T-helper 9 cell (primary cell): ENCODE data around the gene DYRK1A.

ENCODE experiments used
- DNase-seq: peaks from one replicate; pipeline ENCODE4 v3.0.0-alpha.2; 2020

Gene DYRK1A

DNA sequence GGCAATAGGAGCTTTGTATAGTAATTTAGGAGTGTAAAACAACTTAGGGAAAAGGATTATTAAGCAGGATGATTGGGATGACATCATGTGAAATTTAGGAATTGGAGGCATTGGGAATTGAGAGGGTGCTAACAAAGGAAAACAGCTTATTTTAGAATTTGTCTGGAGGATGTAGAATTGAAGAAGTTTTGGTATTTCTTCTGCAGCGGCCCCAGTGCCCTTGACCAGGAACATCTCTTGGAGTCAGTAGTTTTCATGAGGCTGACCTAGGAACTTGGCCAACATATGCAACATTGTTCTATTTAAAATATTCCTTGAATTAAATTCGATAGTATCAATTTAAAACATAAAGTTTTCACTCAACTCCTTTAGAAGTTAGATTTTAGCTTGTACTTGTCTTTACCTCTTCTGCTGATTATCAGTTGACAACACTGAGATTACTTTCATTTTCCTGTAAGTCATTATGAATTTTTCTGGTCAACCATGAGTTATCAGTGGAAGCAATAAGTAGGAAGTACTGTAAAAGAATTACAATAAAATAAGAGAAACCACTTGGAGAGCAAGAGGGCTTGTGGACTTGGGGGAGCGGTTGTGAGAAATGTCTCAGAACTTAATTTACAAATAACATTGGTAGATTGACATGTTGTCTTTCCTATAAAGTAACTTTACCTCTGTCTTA lies 52.8 kb downstream of the DYRK1A start:
- no peak for DNase-seq

DNA sequence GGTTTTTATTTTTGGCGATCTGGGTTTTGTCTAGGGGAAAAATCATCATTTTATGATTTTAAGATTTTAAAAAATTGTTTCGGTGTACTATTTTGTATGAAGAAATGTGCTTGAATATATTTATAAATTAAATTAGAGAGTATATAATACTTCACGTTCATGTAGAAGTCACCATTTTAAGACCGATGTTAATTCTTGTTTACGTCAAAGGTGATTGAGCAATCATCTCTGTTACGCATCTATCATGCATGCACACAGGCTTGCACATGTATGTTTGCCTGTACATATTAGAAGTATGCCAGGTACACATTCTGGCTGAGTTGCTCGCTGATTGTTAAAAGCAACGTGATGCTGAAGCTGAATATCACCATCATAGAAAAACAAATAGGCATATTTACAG lies 54.7 kb downstream of the DYRK1A start:
- DNase-seq, result no peak

DNA sequence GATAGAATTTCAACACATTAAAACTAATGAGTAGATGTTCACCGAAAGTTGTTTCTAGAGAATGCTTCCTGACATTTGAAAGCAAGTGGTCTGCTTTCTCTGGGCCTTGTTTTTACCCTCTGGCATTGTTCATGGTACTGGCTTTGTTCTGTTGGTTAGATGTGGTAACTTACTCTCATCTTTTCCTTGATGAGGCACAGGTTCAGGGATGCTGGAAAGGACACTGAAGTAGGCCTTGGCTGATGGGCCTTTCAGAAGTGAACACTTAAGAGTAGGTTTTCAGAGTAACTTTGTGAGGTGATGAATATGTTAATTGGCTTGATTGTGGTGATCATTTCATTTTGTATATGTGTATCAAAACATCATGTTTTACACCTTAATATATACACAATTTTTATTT lies 55.8 kb downstream of the DYRK1A start:
- DNase-seq, result no peak

DNA sequence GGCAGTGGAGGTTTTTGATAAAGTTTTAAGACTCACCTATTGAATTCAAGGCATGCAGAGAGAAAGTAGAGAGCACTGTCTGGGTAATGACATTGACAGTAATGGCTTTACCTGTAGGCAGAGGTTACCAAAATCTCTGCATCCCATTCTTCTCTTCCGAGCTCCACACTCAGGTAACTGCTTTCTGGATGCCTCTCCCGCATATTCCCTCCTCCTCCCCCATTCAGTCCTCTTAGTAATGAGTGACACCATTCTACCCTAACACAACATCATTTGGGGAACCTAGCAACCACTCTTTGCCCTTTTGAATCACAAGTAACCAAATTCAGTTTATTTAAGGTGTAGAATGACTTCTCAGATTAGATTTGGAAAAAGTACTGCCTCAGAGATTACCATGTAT lies 56.5 kb downstream of the DYRK1A start:
- no peak for DNase-seq

DNA sequence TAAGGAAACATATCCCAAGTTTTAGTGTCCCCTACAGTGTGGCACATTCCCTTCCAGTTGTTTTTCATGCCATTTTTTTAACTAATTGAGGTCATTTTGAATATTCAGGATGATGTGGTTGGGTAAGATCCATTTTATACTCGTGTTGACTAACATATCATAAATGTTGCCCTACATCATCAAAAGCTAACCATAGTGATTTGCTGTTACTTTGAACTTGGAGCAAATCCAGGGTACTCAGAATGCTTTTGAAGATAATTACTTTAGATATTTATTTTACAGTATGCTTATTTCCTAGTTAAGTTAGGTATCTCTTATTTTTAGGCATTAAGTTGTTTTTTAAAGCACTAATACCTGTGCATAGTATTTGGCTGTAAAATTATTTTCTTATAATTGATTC lies 57.8 kb downstream of the DYRK1A start:
- DNase-seq, result no peak

DNA sequence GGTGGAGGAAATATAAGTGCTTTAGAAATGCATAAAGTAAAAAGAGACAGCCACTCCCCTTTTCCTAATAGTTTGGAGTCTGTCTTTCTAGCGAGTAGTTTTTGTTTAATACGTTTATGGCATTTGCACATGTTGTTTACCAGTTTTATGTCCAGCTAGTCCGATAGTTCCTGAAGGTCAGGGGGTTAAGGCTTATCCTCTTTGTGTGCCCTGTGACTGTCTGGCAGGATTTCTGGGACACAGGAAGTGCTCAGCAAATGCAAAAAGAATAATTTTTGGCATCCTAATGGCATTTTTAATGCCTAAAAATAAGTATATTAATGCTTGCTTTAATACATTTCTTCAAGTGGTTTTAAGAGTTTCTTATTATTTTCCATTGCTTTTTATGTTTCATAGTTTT lies 58.4 kb downstream of the DYRK1A start:
- no peak for DNase-seq

DNA sequence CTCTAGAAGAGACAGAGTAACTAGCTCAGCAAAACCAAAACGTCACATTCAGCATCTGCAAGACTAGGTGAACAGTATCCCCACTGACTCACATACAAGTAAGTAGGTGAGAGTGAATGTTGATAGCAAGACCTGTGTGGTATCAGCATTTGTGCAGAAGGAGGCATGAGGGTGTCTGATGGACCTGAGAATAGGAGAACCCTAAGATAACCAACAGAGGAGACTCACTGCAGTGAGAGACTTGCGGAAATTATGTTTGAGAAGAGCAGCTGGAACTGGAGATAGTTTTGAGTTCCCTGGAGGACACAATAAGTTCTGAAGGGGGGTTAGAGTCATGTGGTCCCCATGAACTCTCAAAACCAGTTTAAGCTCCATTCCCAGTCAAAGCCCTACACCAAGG lies 59.1 kb downstream of the DYRK1A start:
- no peak for DNase-seq

DNA sequence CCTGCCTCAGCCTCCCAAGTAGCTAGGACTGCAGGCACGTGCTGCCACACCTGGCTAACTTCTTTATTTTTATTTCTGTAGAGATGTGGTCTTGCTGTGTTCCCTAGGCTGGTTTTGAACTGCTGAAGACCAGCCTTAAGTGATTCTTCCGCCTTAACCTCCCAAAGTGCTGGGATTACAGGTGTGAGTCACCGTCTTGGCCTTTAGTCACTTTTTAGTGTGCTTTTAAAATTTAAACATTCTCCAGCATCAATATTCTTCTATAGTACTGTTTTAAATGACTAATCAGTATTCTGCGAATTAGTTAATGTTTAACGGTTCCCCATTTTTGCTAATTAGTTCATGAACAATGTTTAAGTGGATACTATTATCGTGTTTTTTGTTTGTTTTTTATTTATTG lies 60.6 kb downstream of the DYRK1A start:
- no peak for DNase-seq

DNA sequence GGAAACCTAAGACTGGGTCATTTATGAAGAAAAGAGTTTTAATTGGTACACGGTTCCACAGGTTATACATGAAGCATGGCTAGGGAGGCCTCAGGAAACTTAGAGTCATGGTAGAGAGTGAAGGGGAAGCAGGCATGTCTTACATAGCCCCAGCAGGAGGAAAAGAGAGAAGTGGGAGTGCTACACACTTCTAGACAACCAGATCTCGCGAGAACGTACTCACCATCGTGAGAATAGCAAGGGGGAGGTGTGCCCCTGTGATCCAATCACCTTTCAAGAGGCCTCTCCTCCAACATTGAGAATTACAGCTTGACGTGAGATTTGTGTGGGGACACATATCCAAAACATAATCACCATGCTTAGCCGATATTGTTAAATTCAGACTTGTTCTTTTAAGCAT lies 62.8 kb downstream of the DYRK1A start:
- no peak for DNase-seq

DNA sequence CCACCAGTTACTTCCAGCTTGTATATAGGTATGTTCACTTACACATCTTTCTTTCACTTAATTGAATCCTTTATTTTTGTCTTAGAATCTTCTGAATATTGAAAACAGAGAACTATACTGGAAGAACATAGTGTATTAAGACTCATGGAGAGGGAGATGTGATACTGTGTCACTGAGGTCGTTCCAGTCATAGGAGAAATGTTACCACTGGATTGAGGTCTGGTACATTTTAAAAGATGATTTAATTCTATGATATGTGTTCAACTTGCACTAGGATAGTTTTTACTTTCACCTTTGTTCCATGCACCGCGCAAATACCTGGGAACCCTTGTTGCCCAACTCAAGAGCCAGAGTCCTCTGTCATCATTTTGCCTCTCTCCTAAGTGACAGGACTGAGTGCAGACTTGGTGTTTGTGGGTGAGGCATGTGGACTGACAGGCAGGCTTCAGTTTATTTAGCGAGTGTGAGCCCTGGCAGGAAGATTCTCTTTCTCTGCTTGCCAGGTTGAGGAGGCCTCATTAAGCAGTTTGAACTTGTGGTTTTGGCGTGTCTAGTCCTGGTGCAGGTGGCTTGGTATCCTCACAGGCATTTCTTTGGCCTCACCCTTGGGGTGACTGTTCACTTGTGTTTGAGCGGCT lies 63.7 kb downstream of the DYRK1A start:
- no peak for DNase-seq

DNA sequence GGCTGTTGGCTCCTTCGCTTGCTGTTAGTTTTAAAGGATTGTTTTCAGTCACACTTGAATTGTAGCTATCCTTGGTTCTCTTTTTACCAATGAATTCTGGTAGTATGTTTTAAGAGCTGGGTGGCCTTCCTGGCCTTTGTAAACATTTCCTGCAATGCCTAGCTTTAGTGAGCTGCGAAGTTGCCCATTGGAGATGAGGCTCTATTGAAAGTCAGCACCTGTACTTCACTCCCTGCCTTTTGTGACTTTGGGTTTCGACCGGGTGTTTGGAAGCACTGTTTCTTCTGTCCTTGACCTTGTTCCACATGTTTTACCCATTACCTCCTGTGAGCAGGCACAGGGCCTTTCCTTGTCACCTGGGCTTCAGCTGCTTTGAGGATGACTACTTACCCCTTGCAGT lies 64.7 kb downstream of the DYRK1A start:
- no peak for DNase-seq

DNA sequence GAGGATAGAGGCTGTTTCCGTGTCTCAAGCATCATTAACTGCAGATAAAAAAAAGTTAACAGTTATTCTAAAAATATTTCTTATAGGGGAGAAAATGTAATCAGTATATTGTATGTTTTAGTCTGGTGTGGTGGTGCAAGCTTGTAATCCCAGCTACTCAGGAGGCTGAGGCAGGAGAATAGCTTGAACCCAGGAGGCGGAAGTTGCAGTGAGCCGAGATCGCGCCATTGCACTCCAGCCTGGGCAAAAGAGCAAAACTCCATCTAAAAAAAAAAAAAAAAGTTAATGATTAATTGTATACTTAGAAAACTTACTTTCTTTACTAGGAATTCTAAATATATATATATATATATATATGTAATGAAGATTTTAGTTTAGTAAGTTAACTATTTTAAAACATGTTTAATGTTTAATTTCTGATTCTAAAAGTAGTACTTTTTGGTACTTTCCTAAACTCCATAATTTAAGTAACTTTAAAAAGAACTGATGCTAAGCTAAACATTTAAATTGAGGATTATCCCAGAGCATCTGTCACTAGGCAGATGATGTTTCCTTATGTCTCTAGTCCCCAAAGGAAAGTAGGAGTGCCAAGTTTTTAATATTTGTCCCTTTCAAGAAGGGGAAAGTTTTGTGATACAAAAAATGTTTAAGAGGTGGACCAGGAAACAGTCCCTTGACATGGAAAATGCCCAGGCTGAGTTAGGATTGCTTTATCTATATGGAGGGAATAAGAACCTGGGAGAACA lies 66.3 kb downstream of the DYRK1A start:
- no peak for DNase-seq

DNA sequence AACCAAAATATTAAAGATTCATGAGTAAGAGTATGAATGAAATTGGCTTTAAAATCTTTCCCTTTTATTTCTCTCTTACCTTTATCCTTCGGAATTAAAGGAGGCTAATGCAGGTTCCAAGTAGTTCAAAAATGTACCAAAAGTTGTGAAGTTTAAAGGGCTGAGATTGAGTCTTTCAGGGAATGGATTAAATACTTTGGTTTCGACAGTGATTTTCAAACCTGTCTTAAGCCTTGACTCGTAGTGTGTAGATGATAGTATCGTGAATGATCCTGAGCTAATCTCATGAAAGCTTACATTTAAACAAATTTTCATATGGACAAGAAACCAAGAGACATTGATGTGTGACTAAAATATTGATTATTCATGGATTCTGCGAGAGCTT lies 66.9 kb downstream of the DYRK1A start:
- DNase-seq, result no peak

DNA sequence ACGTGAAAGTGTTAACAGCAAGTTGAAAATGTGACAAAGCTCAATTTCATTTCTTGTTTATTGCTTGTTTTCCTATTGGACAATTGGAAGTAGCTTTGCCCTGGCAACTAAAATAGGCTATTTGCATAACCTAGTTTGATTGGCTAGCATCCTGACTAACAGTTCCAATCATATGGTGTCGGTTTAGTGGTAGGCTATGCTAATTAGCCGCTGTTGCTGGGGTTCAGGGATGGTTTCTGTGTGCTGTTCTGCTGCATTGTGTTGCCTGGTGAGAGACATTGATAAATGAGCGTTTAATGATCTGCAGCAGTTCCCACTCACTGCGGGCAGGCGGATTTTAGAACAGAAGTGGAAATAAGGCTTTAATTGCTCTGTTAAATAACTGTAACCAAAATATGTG lies 68.5 kb downstream of the DYRK1A start:
- no peak for DNase-seq

DNA sequence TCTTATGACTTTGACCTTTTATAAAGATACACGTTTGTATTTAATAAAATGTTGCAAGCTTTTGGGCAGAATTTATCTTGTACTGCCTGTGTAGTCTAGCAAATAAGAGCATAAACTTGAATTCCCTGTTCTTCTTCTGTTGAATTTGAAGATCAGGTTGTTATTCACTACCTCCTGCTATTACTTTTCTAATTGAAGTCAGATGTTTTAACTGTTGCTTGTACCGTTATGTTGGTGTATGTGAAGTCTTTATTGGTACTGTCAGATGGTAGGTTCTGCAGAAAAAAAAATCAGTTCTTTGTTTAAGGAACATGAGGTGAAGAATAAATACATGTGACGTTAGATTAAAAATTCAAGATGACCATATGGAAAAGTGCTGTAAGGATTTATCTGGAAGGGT lies 69.1 kb downstream of the DYRK1A start:
- no peak for DNase-seq

DNA sequence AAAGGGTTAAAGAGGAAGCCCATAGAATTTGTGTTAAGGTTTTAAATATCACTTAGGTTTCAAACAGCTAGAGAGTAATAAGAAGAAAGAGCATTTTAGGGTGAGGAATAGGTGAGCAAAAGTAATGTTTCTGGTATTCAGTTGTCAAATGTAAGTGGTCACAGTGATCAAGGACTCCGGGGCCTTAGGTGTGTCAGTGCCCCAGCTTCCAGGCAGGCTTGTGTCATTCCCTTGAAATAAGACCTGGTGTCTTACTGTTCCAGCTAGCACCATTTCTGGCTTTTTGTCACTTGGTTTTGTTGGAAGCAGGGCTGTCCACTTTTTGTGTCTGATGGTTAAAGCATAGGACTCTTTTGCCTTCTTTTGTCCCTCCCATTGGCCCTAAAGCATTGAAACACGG lies 69.6 kb downstream of the DYRK1A start:
- DNase-seq, result no peak

DNA sequence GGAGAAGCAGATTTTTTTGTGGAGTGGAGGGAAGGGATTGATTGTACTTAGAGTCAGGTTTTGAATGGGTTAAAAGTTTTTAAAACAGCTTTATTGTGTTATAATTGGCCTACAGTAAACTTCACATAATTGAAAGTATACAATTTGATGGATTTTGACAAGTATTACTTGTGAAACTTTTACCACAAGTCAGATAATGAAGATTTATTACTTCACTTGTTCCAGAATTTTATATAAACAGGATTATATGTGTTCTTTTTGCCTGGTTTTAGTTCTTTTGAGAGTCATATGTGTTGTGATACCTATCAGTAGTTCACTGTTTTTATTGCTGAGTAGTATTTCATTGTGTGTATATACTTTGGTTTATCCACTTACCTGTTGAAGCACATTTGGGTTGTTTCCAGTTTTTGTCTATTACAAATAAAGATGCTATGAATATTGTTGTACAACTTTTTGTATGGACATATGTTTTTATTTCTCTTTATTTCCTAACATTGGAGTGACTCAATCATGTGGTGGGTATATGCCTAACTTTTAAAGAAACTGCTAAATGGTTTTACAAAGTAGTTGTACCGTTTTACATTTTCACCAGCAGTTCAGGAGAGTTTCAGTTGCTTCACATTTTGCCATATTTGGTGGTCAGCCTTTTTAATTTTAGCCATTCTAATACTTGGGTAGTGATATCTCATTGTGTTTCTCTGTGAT lies 71.0 kb downstream of the DYRK1A start:
- DNase-seq, result no peak

DNA sequence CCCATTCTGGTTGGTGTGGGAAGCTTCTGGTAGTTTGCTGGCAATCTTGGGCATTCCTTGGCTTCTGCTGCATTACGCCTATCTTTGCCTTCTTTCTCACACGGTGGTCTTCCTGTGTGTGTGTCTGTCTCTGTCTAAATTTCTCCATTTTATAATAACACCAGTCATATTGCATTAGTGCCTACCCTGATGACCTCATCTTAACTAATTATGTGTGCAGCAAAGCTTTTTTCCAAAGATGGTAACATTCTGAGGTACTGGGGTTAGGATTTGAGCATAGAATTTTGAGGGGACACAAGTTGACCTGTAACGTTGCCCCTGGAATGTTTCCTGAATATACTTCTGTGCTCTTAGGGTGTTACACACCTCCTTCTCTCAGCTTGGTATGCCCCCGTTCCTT lies 77.1 kb downstream of the DYRK1A start:
- DNase-seq, result no peak

DNA sequence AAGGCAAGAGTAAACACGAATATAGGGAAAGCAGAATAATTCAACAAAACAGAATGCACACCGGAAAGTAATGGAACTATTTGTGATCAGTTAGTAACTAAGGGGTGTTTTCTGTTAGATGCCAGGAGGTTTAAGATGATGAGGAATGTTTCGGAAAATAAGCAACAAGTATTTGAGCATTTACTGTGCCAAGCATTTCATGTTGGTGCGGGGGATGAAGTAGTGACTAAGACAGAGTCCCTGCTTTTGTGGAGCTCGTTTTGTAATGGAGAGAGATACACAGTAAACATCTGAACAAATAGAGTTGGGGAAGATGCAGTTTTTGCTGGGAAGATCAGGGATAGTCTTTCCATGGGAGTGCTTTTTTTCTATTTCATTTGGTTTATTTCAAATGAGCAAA lies 78.7 kb downstream of the DYRK1A start:
- no peak for DNase-seq

DNA sequence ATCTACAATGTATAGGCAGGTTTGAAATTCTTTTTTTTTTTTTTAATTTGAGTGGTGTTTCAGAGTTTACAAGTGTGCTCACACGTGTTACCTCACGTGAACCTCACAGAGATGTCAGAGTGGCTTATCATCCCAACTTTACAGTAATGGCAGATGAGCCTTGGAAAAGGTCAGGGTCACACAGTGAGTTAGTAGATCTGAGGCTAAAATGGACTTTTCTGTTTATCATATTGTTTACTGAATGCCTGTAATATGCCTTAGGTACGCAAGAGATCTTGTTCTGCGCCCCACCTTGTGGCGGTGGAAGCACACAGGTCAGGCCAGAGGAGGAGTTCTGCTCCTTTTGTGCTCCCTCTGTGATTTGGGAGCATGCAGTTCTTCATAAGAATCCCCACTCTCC lies 80.0 kb downstream of the DYRK1A start:
- no peak for DNase-seq

DNA sequence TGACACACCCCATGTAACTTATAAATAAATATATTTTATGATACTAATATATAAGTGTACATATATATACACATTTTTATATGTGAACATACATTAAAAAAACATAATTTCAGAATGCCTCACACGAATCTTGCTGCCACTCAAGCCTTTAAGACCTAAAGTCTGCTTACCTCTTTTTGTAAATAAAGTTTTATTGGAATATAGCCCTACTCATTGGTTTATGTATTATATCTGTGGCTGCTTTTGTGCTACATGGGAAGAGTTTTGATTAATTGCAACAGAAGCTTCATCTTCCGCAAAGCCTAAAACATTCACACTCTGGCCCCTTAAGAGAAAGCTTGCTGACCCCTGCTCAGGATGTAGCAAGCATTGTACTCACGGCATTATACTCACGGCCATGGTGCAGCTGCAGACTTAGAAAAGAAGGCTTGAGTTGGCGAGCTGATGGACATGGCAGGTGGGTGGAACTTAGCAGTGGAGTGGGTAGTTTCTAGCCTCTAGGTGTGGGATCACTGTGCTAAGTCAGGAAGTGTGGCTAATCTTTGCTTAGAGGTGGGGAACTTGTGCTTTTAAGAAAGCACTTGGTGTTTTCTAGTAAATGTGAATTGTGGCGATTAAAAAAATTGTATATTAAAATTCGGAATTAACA lies 80.8 kb downstream of the DYRK1A start:
- DNase-seq, result no peak

DNA sequence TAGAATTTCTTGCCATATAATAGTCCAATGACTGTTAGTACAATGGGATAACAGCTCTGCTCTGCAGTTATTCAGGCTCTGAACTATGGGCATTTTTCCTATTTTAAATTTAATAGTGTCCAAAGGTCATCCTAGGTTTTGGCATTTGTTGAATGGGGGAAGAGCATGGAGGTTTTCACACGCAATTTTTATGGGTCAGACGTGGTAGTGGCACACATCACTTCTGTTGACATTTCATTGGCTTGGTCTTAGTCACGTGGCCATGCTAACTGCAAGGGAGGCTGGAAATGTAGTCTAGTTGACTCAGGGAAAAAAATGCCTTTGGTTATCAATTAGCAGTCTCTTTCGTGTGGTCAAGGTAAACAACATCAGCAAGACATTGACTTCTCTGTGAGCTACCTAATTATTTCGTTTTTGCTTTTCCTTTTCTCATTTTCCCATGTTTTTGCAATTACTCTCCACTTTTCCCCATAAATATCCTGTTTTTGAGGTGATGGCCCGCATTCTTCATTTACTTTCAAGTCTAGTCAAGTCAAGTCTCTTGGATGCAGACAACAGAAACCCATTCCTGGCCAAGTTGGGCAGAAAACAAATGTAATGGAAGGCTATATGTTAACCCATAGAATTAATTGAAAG lies 82.8 kb downstream of the DYRK1A start:
- no peak for DNase-seq

DNA sequence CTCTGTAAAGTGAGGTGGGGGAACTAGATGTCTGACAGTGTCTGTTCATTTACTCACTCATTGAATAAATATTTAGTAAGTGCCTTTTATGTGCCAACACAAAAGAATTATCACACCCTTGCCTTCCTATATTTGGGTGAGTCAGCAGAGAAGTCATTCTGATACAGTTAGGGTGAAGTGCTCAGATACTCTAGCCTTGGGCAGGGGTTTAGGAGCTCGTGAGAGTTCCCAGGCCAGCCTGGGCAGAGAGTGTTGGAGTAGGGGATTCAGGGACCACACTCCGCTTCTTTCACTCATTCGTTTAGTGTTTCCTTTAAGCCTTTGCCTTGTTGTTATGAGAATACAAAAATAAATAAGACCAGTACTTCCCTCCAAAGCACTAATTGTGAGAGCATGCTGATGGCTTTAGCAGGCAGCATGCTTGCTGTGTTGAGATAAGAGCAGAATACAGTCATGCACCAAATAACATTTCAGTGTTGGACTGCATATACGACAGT lies 83.9 kb downstream of the DYRK1A start:
- DNase-seq, result no peak
